ENCODE measurements around the gene HHAT.
"Not testable (repeated sequence)": the region's sequence is repeated elsewhere in the genome, so short reads cannot be mapped to it uniquely, and the experiment has no call there.

HHAT gene

DNA sequence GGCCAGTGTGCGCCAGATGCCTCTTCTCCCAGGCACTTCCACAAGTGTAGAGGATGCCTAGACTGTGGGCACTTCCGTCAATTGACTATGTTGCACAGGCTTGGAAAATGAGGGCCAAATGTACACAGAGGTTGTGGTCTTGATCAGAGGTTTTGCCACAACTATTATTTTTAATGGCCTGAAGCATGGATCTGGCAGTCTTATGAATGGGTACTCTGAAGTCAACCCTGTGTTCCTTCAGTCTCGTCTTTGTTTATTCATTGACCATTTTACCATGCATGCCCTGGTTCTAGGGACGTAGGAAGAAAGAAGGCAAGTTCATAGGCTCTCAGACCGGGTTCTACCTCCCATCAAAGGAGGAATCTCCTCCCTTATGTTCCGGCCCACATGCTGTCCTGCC, 329.1 kb downstream of the HHAT start:
- no peak for DNase-seq

DNA sequence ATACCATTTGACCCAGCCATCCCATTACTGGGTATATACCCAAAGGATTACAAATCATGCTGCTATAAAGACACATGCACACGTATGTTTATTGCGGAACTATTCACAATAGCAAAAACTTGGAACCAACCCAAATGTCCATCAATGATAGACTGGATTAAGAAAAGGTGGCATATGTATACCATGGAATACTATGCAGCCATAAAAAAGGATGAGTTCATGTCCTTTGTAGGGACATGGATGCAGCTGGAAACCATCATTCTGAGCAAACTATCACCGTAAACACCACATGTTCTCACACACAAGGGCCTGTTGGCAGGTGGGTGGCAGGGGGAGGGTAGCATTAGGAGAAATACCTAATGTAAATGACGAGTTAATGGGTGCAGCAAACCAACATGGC, 332.8 kb downstream of the HHAT start:
- not testable (repeated sequence) for DNase-seq

- no peak for DNase-seq
Measured at GRCh38 chr1:210662291-210663050, 333.8 kb downstream of the HHAT start.

DNA sequence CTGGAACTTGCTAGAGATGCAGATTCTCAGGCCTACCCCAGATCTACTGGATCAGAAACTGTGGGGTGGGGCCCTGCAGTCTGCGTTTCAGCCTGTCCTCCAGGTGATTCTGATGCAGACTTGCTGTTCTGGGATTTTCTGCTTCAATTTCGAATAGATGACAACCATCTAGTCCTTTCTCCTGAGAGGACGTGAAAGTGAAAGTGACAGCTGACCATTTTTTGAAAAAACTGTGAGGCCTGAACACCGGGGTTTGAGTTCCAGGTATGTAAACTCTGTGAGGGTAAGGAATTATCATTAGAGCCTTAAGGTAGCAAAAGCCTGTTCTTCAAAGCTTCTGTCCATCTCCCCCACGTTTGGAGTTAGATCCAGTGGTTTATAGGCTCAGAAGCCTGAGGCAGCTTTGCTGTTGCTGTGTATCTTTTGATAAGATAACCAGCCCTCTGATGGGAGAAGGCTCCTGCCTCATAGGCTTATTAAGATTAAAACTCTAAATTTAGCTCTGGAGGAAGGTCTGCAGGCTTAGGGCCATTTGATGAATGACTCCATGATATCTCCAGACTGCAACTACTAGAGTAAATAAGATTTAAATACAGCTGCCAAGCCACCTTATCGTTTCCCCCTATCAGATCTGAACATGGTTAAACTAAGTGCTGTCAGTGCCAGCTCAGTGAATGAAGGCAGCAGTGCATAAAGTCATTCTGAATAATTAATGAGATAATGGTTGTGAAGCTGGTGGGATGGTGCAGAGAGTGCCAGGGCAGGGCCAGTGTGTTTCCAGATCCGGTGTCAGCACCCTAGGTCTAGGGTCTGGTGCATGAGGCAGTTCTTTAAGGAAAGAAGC, 335.2 kb downstream of the HHAT start:
- no peak for DNase-seq

GRCh38 chr1:210669951-210670350, 341.2 kb downstream of the HHAT start:
- DNase-seq, result no peak

GRCh38 chr1:210674151-210674550, 345.4 kb downstream of the HHAT start:
- no peak for DNase-seq

GRCh38 chr1:210676539-210676938, 347.8 kb downstream of the HHAT start:
- no peak for DNase-seq

- no peak for DNase-seq
Measured at GRCh38 chr1:210677533-210677932, 348.8 kb downstream of the HHAT start.

DNA sequence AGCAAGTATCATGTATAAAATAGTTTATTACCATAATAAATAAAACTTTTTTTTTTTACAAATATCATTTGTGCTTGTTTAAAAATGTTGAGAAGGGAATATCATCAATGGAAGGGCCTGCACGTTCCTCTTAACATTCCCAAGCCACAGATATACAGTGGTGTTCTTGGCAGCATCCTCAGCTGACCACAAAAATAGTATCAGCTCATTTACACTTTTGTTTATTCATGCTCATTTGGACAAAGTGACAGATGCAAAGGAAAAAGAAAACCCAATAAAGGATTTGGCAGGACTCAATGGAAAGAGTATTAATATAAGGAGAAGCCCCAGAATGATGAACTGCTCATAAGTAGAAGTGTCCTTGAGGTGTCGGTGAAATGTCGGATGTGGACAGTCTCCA, 349.6 kb downstream of the HHAT start:
- DNase-seq, result no peak

- no peak for DNase-seq
Measured at GRCh38 chr1:210681158-210681557, 352.5 kb downstream of the HHAT start.

- DNase-seq, result no peak
Measured at GRCh38 chr1:210683403-210684047, 354.8 kb downstream of the HHAT start.

- DNase-seq, result no peak
Measured at GRCh38 chr1:210684466-210685294, 356.0 kb downstream of the HHAT start.

DNA sequence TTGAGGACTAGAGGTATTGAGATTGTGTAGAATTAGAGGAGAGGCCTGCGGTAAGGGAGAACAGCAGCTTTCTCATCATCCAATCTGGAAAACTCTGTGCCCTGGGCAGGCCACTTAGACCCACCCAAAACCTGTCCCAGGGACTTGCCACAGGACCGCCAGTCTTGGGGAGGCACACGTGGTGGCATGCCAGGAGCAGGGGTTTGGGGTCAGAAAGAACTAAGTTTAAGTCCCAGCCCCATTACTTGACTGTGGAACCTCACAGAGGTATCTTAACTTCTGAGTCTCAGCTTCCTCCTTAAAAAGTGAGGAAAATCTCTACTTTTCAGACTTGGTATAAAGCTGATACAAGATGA, 356.6 kb downstream of the HHAT start:
- DNase-seq, result no peak

DNA sequence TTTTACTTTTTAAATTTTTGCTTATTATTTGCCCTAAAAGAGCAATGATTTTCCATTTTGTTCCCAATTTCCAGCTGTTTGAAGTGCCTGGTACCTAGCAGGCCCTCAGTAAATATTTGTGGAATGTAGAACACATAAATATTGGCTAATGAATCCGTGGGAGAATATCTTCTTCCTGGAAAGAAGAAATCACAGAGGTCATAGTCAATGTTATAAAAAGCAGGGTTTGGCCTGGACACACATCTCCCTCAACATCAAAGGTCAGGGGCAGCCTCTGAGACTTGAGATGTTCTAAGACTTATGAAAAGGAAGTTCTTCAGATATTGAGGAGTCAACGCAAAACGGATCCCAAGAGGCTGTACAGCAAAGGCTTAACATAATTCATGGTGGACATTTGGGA, 358.1 kb downstream of the HHAT start:
- no peak for DNase-seq

DNA sequence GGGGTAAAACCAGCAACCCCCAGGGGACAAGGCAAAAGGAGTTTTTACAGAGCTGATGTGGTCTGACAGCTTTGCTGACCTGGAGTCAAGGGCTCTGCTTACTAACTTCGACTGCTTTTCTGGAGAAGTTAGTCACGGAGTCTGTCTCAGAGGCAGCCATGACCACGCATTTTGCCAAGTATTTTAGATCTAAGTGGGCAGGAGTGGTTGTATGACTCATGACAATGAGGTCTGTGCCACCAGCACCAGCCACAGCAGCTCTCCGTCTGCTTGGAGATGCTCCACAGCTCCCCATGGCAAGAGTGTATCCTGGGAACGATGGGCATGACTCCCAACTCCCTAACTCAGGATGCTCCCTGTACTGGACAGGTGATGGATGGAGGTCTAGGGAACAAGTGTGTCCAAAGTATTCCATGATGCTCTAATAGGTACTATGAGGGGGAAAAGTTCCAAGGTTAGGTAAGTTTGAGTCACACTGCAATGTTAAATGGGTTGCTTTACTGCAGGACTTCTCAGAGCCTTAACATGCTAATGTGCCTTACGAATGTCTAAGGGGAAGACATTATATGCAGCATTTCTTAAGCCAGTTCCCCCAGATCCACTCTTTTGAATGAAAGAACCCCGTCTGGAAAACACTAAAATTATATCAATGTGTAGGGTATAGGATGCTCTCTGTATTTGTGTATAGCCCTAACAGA, 359.0 kb downstream of the HHAT start:
- DNase-seq, result no peak

- DNase-seq, result no peak
Measured at GRCh38 chr1:210688512-210689234, 360.0 kb downstream of the HHAT start.

- no peak for DNase-seq
Measured at GRCh38 chr1:210689826-210690225, 361.1 kb downstream of the HHAT start.

DNA sequence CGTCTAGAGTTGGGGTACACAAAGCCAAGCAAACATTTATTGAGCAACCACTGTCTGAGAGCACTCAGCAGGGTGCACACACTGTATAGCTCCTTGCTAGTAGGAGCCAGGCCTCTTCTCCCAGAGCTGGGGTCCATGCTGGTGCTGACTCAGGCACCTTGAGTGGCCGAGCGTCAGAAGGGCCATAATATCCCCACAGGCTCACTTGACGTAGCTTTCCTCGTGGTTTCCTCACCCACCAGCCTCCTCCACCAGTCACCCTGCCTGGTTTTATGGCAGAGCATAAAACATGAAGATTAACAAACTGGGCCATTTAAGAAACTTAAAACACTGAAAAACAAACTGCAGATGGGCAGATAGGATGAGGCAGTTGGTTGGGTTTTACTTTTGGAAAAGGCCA, 361.5 kb downstream of the HHAT start:
- no peak for DNase-seq

- no peak for DNase-seq
Measured at GRCh38 chr1:210691039-210691610, 362.4 kb downstream of the HHAT start.

- DNase-seq, result no peak
Measured at GRCh38 chr1:210692796-210693195, 364.1 kb downstream of the HHAT start.

DNA sequence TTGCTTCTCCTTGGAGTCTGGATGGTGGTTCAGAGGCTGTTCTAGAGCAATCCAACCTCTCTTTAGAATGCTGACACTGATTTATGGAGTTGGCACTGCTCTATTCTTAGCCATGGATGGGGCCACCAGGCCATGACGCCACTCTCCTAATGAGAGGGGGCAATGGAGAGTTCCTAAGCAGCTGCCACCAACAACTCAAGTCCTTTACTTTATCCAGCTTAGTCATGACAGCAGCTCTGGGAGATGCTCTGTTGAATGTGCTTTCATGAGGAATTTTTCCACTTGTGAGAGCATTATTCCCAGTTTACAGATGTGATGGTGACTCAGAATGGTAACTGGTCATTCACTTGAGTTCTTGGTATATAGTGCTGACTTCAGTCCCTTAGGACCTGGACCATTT, 366.3 kb downstream of the HHAT start:
- no peak for DNase-seq

Measured in NCI-H524 treated with DMSO at 0.1 percent for 48 hours (cell line).